NCI-H1436 (cell line): Measurements from ENCODE around the gene ACBD7.

Source experiments
- DNase-seq: peaks from one replicate; lab custom pipeline; 2025; lab: John Stamatoyannopoulos, UW

Gene ACBD7

DNA sequence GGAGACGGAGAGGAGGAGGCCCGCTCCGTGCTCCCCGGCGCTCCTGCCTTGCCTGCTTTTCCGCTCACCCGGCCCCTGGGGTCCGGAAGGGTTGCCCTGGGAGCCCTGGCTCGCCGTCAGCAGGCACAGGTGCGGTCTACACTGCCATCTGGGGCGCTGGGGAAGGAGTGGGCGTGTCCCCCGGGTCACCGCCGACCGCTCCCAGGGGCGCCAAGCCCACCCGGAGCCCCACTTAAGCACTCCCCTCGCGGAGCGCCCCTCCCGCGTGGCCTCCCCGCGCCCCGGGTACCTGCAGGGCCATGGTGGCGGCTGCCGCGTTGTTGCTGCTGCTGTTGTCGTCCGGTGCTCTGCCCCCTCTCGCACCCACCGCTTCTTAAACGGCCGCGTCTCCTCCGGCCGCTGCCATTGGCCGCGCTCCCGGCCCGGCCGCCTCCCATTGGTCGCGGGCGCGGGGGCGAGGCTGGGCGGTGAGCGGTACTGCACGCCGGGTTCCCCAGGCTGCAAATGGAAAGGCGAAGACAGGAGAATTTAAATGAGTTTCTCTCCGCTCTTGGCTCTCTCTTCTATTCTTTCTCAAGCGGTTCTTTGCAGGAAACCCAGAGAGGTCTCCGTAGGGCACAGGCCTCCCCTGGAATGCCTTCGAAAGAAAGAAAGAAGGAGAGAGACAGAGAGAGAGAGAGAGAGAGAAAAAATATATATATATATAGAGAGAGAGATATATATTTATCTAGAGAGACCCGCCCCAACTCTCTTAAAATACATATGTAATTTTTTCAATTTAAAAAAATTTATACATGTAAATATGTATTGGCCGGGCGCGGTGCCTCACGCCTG is at the start of gene ACBD7:
Gene ACBD7, minus strand, starts transcription at position 349 of the 834 bp plus-strand sequence. Its CDS starts 48 bp downstream, at position 301.
- peak; percentile 88 for DNase-seq

DNA sequence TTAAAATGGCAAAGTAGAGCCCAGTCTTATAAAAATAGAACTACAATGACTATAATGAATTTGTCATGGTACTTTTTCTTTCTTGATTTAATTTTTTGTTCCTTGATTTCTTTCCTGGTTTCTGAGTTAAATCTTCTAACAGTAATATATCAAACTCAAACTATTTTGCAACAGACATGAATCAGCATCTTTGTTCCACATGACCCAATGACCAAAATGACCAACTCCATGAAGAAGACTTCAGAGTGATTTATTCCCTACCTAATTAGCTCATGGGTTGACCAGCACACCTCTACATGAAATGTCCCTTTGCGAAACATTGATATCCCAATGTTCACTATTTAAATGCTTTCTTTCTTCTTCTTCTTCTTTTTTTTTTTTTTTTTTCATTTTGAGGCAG is 49.1 kb upstream of the ACBD7 start:
- no peak for DNase-seq

DNA sequence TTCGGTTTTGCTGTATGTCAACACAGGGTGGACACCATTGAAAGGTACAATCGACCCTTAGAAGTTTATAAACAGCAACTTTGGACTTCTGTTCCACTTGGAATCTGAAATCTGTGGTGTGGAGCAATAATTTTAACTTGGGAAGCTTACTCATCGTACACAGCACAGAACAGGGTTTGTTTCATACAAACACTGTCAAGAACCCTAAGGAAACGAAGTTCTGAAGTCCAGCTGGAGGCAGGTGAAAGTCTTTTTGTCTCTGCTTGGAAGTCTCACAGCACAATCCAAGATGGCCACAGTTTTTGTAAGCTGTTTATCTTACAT is 48.4 kb upstream of the ACBD7 start:
- no peak for DNase-seq

DNA sequence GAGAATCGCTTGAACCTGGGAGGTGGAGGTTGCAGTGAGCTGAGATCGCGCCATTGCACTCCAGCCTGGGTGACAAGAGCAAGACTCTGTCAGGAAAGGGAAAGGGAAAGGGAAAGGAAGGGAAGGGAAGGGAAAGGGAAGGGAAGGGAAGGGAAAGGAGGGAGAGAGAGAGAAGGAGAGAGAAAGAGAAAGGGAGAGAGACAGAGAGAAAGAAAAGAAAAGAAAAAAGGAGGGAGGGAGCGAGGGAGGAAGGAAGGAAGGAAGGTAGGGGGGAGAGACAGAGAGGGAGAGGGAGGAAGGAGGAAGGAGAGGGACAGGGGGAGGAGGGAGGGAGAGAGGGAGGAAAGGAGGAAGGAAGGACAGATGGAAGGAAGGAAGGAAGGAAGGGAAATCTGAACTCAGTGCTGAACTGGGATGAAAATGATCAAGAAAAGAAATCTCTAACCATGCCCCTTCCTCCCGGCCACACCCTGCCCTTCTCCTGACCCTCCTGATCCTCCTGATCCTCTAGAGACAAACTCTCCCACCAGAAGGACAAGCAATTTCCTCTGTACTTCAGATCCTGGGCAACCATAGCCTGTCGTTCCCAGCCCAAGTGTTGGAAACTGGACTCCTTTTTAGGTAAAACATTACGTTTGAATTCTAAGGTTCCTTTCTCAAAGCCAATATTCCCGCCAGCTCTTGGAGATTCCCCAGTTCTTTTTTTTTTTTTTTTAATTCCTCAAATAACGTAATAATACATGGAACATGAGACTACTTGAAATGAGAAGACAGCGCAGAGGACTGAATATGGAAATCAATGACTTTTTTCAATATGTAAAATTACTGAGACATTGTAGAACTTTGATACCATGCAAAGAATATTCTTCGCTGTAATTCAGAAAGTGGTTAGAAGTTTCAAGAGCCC is 47.8 kb upstream of the ACBD7 start:
- DNase-seq = no peak

DNA sequence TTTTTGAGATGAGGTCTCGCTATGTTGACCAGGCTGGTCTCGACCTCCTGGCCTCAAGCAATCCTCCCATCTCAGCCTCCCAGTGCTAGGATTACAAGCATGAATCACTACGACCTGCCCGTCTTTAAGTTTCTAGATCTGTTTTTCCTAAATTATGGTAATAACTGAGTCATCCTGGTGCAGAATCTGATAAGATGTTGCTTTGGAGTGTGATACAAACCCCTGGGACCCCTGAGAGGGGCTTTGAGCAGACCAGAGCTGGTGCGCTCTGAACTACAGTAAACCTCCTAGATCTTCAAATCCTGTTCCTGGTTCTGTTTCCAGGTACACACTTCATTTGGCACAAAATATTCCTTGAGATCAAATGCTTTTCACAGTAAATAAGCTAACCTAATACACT is 42.8 kb upstream of the ACBD7 start:
- no peak for DNase-seq

DNA sequence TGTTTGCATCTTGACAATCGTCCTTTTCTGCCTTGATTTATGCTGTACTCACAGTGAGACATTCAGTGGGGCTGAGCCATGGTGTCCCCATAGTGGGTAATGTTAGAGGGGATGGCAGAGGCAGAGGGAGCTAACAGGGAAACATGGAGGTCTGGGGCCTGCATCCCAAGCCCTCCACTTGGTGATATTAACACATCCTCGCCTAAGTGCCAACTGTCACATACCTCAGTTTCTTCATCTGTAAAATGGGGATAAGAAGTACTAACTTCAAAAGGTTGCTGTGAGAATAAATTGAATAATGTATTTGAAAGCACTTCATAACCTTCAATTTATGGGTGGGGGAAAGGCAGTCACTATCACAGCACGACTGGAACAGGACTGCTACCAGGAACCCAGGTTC is 36.3 kb upstream of the ACBD7 start:
- DNase-seq = no peak

DNA sequence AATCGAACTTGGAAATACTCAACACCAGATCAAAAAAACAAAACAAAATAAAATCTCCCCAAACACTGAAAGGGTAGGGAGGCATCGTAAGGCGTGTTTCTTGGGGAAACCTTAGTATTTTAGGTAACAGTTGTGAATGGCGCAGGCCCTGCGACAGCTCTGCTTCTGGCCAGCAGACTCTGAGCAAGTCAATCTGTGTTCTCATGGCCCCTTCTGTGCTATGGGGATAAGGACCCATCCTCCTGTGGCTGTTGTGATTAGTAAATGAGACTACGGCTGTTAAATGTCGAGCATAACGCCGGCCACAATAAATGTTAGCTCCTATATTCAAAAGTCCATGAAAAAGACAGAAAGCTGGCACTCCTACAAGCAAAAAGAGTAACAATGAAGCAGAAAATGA is 35.6 kb upstream of the ACBD7 start:
- DNase-seq = no peak

DNA sequence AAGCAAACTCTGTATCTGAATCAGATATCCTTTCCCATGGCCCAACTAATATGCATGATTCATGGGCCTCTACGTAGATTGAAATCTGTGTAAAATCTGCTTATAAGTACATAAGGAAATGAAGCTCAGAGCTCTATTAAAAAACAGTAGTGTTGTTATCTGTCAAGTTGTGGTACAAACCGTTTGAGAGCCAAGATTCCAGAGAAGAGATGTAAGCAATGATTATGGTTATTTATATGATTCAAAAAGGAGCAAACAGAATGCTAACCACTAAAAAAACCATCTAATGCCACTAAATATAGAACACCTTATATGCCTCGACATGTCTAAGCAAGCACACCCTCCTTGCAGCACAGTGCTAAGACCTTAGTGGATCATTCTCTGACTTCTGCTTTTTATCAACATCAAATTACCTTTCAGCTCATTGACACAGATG is 35.2 kb upstream of the ACBD7 start:
- DNase-seq = no peak

DNA sequence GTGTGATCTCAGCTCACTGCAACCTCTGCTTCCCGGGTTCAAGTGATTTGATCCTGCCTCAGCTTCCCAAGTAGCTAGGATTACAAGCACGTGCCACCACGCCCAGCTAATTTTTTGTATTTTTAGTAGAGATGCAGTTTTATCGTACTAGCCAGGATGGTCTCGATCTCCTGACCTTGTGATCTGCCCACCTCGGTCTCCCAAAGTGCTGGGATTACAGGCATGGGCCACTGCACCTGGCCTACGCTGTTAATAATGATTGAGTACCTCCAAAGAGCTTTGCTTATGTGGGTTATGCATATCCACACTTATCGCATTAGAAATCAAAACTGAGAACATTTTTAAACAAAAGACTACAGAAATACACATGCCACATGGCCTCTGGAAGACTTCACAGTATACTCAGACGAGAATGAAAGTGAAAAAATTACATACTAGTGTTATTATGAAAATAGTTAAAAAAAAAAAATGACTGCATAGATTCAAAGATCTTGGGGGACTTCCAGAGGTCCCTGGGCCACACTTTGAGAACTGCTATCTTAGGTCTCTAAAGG is 34.0 kb upstream of the ACBD7 start:
- DNase-seq = no peak

DNA sequence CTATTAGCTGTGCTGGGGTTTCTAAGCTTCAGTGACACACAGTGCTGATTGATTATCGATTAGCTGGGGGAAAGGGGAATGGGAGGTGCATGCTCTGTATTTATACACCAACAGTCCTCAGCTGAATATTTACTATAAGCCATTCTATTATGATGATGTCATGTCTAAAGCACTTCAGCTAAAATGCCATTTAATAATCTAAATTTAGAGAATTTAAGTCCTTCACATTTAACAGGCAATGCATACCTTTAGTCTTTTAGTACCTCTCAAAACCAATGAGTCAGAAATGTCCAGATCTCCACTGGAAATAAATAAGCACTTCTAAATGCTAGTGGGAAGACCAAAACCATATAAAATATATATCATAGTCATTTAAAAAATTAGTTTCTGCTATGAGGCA is 33.1 kb upstream of the ACBD7 start:
- DNase-seq = no peak

DNA sequence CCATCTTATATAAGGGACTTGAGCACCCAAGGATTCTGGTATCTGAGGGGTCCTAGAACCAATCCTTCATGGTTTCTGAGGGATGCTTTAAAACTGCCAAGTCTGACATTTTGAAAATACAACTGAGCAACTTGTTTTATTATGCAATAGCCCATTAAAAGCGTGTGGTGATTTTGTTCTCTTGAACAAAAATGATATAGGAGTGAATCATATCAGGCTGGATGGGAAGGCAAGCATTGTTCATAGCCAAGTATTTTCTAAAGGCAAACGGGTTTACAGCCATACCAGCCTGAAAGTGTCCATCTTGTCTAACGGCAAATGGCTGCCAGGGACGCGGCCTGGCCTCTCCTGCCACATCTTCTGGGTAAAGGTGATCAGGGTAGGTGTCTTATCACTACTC is 31.9 kb upstream of the ACBD7 start:
- DNase-seq = no peak

DNA sequence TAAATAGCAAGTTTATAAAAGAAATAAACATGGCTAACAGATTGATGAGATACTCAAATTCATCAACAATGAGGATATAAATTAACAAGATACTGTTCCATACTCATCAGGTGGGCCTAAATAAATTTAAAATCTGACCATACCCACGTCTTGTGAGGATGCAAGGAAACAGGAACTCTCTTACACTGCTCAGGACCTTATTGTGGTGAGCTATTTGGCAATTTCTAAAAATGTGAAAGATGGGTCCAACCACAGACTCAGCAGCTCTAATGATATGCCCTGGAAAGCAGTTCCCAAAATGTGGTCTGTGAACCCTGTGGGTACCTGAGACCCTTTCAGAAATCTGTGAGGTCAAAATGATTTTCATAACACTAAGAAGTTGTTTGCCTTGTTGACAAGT is 30.0 kb upstream of the ACBD7 start:
- no peak for DNase-seq

DNA sequence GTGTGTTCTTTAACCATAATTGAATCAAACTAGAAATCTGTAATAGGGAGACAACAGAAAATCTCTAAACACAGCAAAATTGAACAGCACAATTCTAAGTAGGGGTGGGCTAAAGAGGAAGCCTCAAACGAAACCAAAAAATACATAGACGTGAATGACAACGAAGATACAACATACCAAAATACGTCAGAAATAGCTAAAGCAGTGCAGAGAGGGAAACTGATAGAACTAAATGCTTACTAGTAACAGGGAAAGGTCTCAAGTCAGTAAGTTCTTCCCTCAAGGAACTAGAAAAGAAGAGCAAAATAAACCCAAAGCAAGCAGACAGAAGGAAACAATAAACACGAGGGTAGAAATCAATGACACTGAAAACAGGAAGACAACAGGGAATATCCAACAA is 27.6 kb upstream of the ACBD7 start:
- DNase-seq = no peak

DNA sequence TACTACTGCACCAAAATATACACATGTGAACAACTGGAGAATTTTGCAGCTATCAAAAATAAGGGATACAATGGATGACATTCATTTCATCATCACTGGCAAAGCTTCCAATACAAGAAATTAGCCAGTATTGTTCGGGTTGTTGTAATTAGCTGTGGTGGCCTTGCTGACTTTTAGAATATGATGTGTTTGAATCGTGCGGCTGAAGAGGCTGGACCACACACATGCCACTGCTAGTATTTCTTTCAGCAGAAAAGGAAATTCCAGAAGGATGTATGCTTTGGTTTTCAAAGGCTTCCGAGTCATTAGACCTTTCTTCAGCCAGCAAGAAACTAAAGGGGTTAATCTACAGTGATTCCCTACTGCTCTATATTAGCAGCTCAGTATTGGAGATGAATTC is 25.2 kb upstream of the ACBD7 start:
- no peak for DNase-seq

DNA sequence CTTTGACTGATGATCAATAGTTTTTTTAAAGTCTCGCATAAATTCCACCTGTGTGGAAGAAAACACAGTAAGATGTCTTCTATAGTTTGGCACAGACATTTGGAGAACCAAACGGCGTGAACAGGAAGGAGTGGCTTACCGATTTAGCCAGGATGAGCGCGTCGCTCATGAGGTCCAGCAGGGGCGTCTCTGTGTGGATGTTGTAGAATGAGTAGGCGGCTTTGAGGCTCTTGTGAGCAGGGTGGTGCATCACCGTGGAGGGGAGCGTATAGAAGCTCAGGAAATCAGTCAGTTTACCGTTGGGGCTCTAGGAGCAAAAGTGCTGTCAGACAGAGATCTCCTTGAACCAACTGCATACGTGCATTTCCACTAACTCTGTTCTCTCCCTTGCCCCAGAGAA is 24.1 kb upstream of the ACBD7 start:
- no peak for DNase-seq

DNA sequence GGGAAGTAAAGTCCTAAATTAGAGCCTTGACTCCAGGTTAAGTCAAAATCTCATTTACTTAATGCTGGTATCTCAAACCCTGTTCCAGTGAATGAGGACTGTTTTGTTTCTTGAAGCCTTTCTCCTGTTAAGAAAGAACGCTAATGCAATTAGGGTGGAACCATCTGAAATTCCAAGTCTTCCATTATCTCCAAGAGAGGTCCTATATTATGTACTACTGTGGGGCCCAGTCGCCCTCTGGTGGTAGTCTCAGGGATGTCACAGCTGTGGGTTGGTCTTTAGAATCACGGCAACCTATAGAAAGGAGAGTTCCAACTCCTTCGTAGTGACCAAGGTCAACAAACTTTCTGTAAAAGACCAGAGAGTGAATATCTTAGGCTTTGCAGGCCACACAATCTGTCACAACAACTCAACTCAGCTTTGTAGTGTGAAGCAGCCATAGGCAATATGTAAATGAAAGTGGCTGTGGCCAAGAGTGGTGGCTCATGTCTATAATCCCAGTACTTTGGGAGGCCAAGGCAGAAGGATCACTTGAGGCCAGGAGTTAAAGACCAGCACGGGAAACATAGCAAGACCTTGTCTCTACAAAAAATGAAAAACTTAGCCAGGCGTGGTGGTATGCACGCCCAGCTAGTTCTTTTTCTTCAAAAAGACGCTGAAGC is 17.9 kb upstream of the ACBD7 start:
- peak; percentile 57 for DNase-seq

DNA sequence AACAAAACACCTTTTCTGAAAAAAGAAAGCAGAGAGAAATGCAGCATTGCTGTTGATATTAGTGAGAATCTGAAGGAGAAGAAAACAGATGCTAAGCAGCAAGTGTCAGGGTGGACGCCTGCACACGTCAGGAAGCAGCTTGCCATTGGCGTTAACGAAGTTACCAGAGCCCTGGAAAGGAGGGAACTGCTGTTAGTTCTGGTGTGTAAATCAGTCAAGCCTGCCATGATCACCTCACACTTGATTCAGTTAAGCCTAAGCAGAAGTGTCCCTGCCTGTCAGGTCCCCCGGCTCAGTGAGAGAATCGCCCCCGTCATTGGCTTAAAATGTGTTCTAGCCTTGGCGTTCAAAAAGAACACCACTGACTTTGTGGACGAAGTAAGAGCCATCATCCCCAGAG is 14.9 kb upstream of the ACBD7 start:
- no peak for DNase-seq

DNA sequence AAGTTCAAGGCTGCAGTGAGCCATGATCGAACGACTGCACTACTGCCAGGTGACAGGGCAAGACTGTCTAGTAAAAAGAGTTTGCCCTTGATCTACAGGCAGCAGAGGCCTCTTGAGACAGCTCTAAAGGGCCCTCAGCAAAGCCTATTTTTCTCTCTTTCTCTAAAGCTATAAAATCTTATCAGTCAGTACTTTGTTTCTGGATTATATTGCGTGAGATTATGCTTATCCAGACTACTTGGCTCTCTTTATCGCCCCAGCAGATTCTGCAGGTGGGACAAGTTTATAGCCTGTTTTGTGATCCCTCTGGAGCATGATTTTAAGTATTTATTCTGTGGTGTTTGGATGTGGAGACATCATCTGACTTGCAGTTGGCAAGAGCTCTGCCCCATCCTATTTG is 11.3 kb upstream of the ACBD7 start:
- no peak for DNase-seq

DNA sequence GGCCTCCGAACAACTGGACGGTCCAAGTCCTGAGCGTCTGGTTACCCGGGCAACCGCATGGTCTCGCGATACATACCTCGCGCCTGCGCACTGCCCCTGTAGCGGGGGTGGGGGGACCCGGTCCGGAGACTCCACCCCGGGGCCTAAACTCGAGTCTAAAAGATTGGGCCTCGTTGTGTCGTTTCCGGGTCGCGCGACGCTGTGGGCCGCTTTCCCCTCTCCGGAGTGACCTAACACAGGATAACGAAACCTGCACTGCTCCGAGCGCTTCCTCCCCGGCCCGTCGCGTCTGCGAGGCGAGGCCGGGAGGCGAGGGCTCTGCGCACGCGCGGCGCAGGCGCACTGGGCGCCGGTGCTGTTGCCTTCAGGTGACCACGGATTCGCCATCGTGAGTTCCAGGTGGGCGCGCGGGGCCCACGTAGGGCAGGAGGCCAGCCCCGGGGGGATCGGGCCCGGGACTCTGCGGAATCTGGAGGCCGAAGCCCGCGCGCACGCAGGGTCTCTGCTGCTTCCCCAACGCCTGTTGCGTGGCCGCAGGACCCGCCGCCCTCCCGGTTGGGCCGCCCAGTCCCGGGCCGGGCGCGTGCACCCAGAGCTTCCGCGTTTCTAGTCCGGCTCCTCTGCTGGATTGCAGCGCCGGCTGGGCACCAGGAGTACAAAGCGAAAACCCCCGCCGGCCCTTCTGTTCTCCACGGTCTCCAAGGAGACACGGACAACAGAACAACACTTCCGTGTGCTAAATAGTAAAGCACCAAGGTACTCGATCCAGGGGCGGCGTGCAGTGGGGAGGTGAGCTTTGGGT is 8.6 kb upstream of the ACBD7 start, which contains the start of gene RPP38:
Gene RPP38, plus strand, starts transcription at position 345 of the 802 bp plus-strand sequence. CDS start 5,960 bp downstream, outside the sequence.
- peak; percentile 90 for DNase-seq

DNA sequence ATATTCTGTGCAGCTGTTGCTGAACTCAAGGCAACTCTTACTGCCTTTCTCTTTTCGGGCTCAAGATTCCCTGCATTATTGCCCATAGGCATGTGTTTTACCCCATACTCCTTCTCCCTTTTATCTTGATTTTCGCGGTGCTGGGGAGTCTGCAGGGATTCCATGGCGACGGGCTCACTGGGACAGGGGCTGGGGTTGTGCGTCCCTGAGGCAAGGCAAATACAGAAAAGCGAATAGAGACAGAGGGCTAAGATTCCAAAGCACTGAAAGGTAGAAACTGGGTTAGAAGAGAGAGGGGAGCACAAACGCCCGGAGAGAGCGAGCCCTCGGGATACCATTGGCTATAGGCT is 8.1 kb upstream of the ACBD7 start:
- no peak for DNase-seq

DNA sequence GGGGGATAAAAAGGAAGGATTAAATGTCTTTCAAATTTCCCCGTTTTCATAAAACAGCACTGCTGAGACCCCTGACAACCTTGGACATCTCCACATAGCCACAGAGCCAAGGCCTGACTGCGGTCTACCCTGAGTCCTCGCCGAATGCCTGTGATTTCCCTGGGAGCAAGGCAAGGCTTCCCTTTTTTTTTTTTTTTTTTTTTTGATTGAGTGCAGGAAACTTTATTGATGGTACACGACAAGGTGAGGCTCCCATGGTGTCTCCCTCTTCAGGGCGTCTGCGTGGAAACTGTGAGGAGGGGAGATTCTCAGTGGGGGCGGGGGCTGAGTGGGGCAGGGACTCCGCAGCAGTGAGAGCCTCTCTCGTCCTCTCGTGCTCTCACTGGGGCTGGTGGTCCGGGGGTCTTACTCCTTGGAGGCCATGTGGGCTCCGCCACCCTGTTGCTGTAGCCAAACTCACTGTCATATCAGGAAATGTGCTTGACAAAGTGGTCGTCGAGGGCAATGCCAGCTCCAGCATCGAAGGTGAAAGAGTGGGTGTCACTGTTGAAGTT is 4.4 kb upstream of the ACBD7 start:
- DNase-seq = no peak
